PC-9 (cell line): ENCODE results near the gene EPHB1.

Experiments
- CTCF ChIP-seq: fragments of 200-600 bp; sonication (generic); conservative IDR thresholded peaks from 2 replicates; pipeline ENCODE4 v1.6.1; 2017; ENCODE audit warnings: mixed run types, antibody characterized with exemption, mild to moderate bottlenecking, moderate library complexity
- EZH2 ChIP-seq: fragments of 200-600 bp; sonication (generic); IDR thresholded peaks from 2 replicates; pipeline ENCODE4 v1.8.0; 2017; ENCODE audit warnings: antibody characterized with exemption, low read depth

GRCh38 chr3:134933997-134934396, 138.9 kb downstream of the EPHB1 start:
- no peak for TF ChIP-seq CTCF
- TF ChIP-seq EZH2, result no peak
